ENCODE measurements around the gene HBB.
A peak's percentile ranks its signal among the peaks of the same experiment; 100 is the strongest.

The HBB gene

GRCh38 chr11:5246772-5247471 lies 20.1 kb upstream of the HBB start:
- no peaks in the 10 kb centered on the region for H3K79me2 ChIP-seq (ENCODE audit: control insufficient read depth, insufficient read depth, low read length)
- H3K18ac ChIP-seq (ENCODE audit: low read length), result no peak overlapping the region
- H2AK5ac ChIP-seq (ENCODE audit: low read length), result no peak overlapping the region
- no peak overlapping the region for H3K27ac ChIP-seq (ENCODE audit: low read depth, low read length)
- H3K56ac ChIP-seq (ENCODE audit: low read length), result no peak overlapping the region
- no peak overlapping the region for H2BK5ac ChIP-seq (ENCODE audit: low read length)
- H3K27me3 ChIP-seq (ENCODE audit: insufficient read depth, low read length, poor library complexity), result no peaks in the 10 kb centered on the region
- no peaks in the 10 kb centered on the region for H3K36me3 ChIP-seq (ENCODE audit: control insufficient read depth, insufficient read depth, low read length)
- no peaks in the 10 kb centered on the region for H3K79me1 ChIP-seq (ENCODE audit: low read length)
- H4K5ac ChIP-seq (ENCODE audit: low read length), result no peak overlapping the region
- no peak overlapping the region for H3K4me2 ChIP-seq (ENCODE audit: low read length)
- no peak overlapping the region for H4K8ac ChIP-seq (ENCODE audit: low read depth, low read length)
- peak; percentile 10 for DNase-seq
- no peak overlapping the region for H2BK120ac ChIP-seq (ENCODE audit: low read depth, low read length)
- H3K9ac ChIP-seq (ENCODE audit: low read length), result no peak overlapping the region
- no peak overlapping the region for H3K4me3 ChIP-seq (ENCODE audit: low read length)
- WGBS (ENCODE audit: extremely low coverage, insufficient coverage, low lambda C conversion rate), result no CpG with 5 or more reads among the region's 6 CpGs
- H3K4ac ChIP-seq (ENCODE audit: low read depth, low read length), result no peak overlapping the region
- H3K23ac ChIP-seq (ENCODE audit: low read length), result no peak overlapping the region
- H2BK15ac ChIP-seq (replicated peaks; ENCODE audit: low read depth), result no peak overlapping the region
- no peaks in the 10 kb centered on the region for H3K4me1 ChIP-seq (ENCODE audit: control insufficient read depth, low read depth, low read length)

- Histone ChIP-seq H3K23ac (ENCODE audit: low read length) (no peak overlapping the region), H3K18ac (ENCODE audit: low read length) (no peak overlapping the region), H3K27me3 (ENCODE audit: insufficient read depth, low read length, poor library complexity) (no peaks in the 10 kb centered on the region), H3K36me3 (ENCODE audit: control insufficient read depth, insufficient read depth, low read length) (no peaks in the 10 kb centered on the region), H3K79me1 (ENCODE audit: low read length) (no peaks in the 10 kb centered on the region), H3K9ac (ENCODE audit: low read length) (no peak overlapping the region), H2AK5ac (ENCODE audit: low read length) (no peak overlapping the region), H3K4me2 (ENCODE audit: low read length) (no peak overlapping the region), H3K27ac (ENCODE audit: low read depth, low read length) (no peak overlapping the region), H2BK120ac (ENCODE audit: low read depth, low read length) (no peak overlapping the region), H4K5ac (ENCODE audit: low read length) (no peak overlapping the region), H3K4me1 (ENCODE audit: control insufficient read depth, low read depth, low read length) (no peaks in the 10 kb centered on the region), H3K56ac (ENCODE audit: low read length) (no peak overlapping the region), H2BK5ac (ENCODE audit: low read length) (no peak overlapping the region), H3K4ac (ENCODE audit: low read depth, low read length) (no peak overlapping the region), H3K79me2 (ENCODE audit: control insufficient read depth, insufficient read depth, low read length) (no peaks in the 10 kb centered on the region), H2BK15ac (replicated peaks; ENCODE audit: low read depth) (no peak overlapping the region), H4K8ac (ENCODE audit: low read depth, low read length) (no peak overlapping the region), H3K4me3 (ENCODE audit: low read length) (no peak overlapping the region)
- no peak for DNase-seq
- no CpG with 5 or more reads among the region's 2 CpGs for WGBS (ENCODE audit: extremely low coverage, insufficient coverage, low lambda C conversion rate)
Observed at GRCh38 chr11:5245155-5245554, 18.3 kb upstream of the HBB start.

GRCh38 chr11:5243816-5244180 lies 16.9 kb upstream of the HBB start:
- Histone ChIP-seq H4K8ac (ENCODE audit: low read depth, low read length) (no peak overlapping the region), H2BK5ac (ENCODE audit: low read length) (no peak overlapping the region), H3K56ac (ENCODE audit: low read length) (no peak overlapping the region), H2BK120ac (ENCODE audit: low read depth, low read length) (no peak overlapping the region), H3K36me3 (ENCODE audit: control insufficient read depth, insufficient read depth, low read length) (no peaks in the 10 kb centered on the region), H3K9ac (ENCODE audit: low read length) (no peak overlapping the region), H3K4me3 (ENCODE audit: low read length) (no peak overlapping the region), H3K18ac (ENCODE audit: low read length) (no peak overlapping the region), H2AK5ac (ENCODE audit: low read length) (no peak overlapping the region), H3K4me2 (ENCODE audit: low read length) (no peak overlapping the region), H4K5ac (ENCODE audit: low read length) (no peak overlapping the region), H2BK15ac (replicated peaks; ENCODE audit: low read depth) (no peak overlapping the region), H3K79me1 (ENCODE audit: low read length) (no peaks in the 10 kb centered on the region), H3K27ac (ENCODE audit: low read depth, low read length) (no peak overlapping the region), H3K4ac (ENCODE audit: low read depth, low read length) (no peak overlapping the region), H3K23ac (ENCODE audit: low read length) (no peak overlapping the region), H3K79me2 (ENCODE audit: control insufficient read depth, insufficient read depth, low read length) (no peaks in the 10 kb centered on the region), H3K27me3 (ENCODE audit: insufficient read depth, low read length, poor library complexity) (no peaks in the 10 kb centered on the region), H3K4me1 (ENCODE audit: control insufficient read depth, low read depth, low read length) (no peaks in the 10 kb centered on the region)
- no CpG with 5 or more reads among the region's 4 CpGs for WGBS (ENCODE audit: extremely low coverage, insufficient coverage, low lambda C conversion rate)
- no peak for DNase-seq

- no peak overlapping the region for H3K4me3 ChIP-seq (ENCODE audit: low read length)
- H3K79me1 ChIP-seq (ENCODE audit: low read length), result no peaks in the 10 kb centered on the region
- H3K4me1 ChIP-seq (ENCODE audit: control insufficient read depth, low read depth, low read length), result no peaks in the 10 kb centered on the region
- no peak overlapping the region for H2AK5ac ChIP-seq (ENCODE audit: low read length)
- H3K36me3 ChIP-seq (ENCODE audit: control insufficient read depth, insufficient read depth, low read length), result no peaks in the 10 kb centered on the region
- no peak overlapping the region for H4K5ac ChIP-seq (ENCODE audit: low read length)
- H3K79me2 ChIP-seq (ENCODE audit: control insufficient read depth, insufficient read depth, low read length), result no peaks in the 10 kb centered on the region
- DNase-seq, result no peak
- H3K9ac ChIP-seq (ENCODE audit: low read length), result no peak overlapping the region
- no peak overlapping the region for H4K8ac ChIP-seq (ENCODE audit: low read depth, low read length)
- H3K27me3 ChIP-seq (ENCODE audit: insufficient read depth, low read length, poor library complexity), result no peaks in the 10 kb centered on the region
- WGBS (ENCODE audit: extremely low coverage, insufficient coverage, low lambda C conversion rate), result no CpG with 5 or more reads among the region's 7 CpGs
- no peak overlapping the region for H2BK5ac ChIP-seq (ENCODE audit: low read length)
- H3K23ac ChIP-seq (ENCODE audit: low read length), result no peak overlapping the region
- H3K18ac ChIP-seq (ENCODE audit: low read length), result no peak overlapping the region
- H2BK15ac ChIP-seq (replicated peaks; ENCODE audit: low read depth), result no peak overlapping the region
- no peak overlapping the region for H3K56ac ChIP-seq (ENCODE audit: low read length)
- H3K27ac ChIP-seq (ENCODE audit: low read depth, low read length), result no peak overlapping the region
- H3K4me2 ChIP-seq (ENCODE audit: low read length), result no peak overlapping the region
- H2BK120ac ChIP-seq (ENCODE audit: low read depth, low read length), result no peak overlapping the region
- H3K4ac ChIP-seq (ENCODE audit: low read depth, low read length), result no peak overlapping the region
Observed at GRCh38 chr11:5242933-5243815, 16.3 kb upstream of the HBB start.

GRCh38 chr11:5242208-5242607 lies 15.3 kb upstream of the HBB start:
- Histone ChIP-seq H4K5ac (ENCODE audit: low read length) (no peak overlapping the region), H3K79me2 (ENCODE audit: control insufficient read depth, insufficient read depth, low read length) (no peaks in the 10 kb centered on the region), H3K4me2 (ENCODE audit: low read length) (no peak overlapping the region), H3K79me1 (ENCODE audit: low read length) (no peaks in the 10 kb centered on the region), H2AK5ac (ENCODE audit: low read length) (no peak overlapping the region), H3K18ac (ENCODE audit: low read length) (no peak overlapping the region), H3K27me3 (ENCODE audit: insufficient read depth, low read length, poor library complexity) (no peaks in the 10 kb centered on the region), H3K4me3 (ENCODE audit: low read length) (no peak overlapping the region), H3K9ac (ENCODE audit: low read length) (no peak overlapping the region), H3K56ac (ENCODE audit: low read length) (no peak overlapping the region), H4K8ac (ENCODE audit: low read depth, low read length) (no peak overlapping the region), H3K23ac (ENCODE audit: low read length) (no peak overlapping the region), H3K4me1 (ENCODE audit: control insufficient read depth, low read depth, low read length) (no peaks in the 10 kb centered on the region), H3K36me3 (ENCODE audit: control insufficient read depth, insufficient read depth, low read length) (no peaks in the 10 kb centered on the region), H3K4ac (ENCODE audit: low read depth, low read length) (no peak overlapping the region), H3K27ac (ENCODE audit: low read depth, low read length) (no peak overlapping the region), H2BK15ac (replicated peaks; ENCODE audit: low read depth) (no peak overlapping the region), H2BK120ac (ENCODE audit: low read depth, low read length) (no peak overlapping the region), H2BK5ac (ENCODE audit: low read length) (no peak overlapping the region)
- DNase-seq, result no peak
- WGBS (ENCODE audit: extremely low coverage, insufficient coverage, low lambda C conversion rate), result no CpG with 5 or more reads among the region's 2 CpGs

All from mesendoderm (in vitro differentiated cells).